Measurements from ENCODE around the gene C4orf46. TPM values are rescaled to one million over a fixed set of nuclear protein-coding genes. Genes with fewer than 3 reads are reported as not detected.

C4orf46 gene

DNA sequence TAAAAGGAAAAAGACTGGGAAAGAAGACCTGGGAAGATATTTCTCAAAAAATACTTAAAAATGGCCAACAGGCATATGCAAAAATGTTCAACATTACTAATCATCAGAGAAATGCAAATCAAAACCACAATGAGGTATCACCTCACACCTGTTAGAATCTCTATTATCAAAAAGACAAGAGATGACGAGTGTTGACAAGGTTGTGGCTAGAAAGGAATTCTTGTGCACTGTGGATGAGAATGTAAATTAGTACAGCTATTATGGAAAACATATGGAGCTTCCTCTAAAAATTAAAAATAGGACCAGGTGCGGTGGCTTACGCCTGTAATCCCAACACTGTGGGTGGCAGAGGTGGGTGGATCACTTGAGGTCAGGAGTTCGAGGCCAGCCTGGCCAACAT, 50.0 kb downstream of the C4orf46 start:
- Histone ChIP-seq H3K14ac (ENCODE audit: low read length in 2 of 2) (no peak overlapping the region), H2BK15ac (ENCODE audit: low read depth, poor library complexity, severe bottlenecking) (no peak overlapping the region), H3K27me3 (ENCODE audit: control insufficient read depth in 1 of 2, insufficient read depth in 1 of 2, low read length in 2 of 2) (no peaks in the 10 kb centered on the region), H3K79me1 (replicated peaks; ENCODE audit: low read length, poor library complexity, severe bottlenecking) (no peaks in the 10 kb centered on the region), H2BK5ac (ENCODE audit: low read depth, low read length, poor library complexity, severe bottlenecking) (no peak overlapping the region), H2BK120ac (ENCODE audit: low read depth, low read length) (no peak overlapping the region), H3K27ac (ENCODE audit: low read length, poor library complexity, severe bottlenecking) (no peak overlapping the region), H4K91ac (ENCODE audit: low read length) (no peak overlapping the region), H2AK5ac (ENCODE audit: low read length, severe bottlenecking) (no peak overlapping the region), H3K4me1 (ENCODE audit: control insufficient read depth, insufficient read depth, low read depth, low read length) (no peaks in the 10 kb centered on the region), H3K18ac (ENCODE audit: low read depth in 1 of 2, low read length in 2 of 2) (no peak overlapping the region), H3K4ac (ENCODE audit: low read depth in 1 of 2, low read length in 2 of 2) (no peak overlapping the region), H3K4me3 (ENCODE audit: insufficient read depth in 1 of 2, low read depth in 1 of 2, low read length in 2 of 2) (no peak overlapping the region), H3K4me2 (ENCODE audit: low read length, poor library complexity, severe bottlenecking) (no peak overlapping the region), H4K8ac (ENCODE audit: low read length) (no peak overlapping the region), H3K36me3 (ENCODE audit: control insufficient read depth in 1 of 2, insufficient read depth in 2 of 2, low read depth in 1 of 2, low read length in 2 of 2) (no peaks in the 10 kb centered on the region), H3K9ac (ENCODE audit: low read length) (no peak overlapping the region), H3K9me3 (ENCODE audit: control insufficient read depth, low read length) (no peaks in the 10 kb centered on the region), H2BK12ac (ENCODE audit: low read length in 2 of 2) (no peak overlapping the region), H2AFZ (ENCODE audit: low read depth, low read length) (no peak overlapping the region), H3K23ac (ENCODE audit: low read length in 2 of 2) (no peak overlapping the region)
- 81% methylated on average over 4 of the region's 4 CpGs for WGBS
- no peak for DNase-seq

DNA sequence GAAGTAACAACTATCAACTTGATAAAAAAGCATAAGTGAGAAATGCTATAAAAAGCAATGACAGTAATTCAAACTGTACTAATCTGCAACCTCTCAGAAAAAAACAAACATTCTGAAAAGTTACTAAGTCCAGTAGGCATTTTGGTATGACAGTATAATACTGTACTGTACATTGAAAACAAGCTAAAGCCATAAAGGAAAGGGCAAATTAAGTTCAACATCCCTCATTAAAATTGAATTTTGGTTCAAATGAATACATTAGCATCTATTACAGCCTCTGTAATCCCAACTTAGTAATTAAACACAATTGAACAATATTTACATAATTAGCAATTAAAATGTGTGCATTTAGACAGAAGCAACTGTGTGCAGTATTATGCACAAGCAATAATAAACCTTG, 53.7 kb downstream of the C4orf46 start:
- H3K27me3 ChIP-seq (ENCODE audit: control insufficient read depth in 1 of 2, insufficient read depth in 1 of 2, low read length in 2 of 2) = no peaks in the 10 kb centered on the region
- no peak overlapping the region for H3K14ac ChIP-seq (ENCODE audit: low read length in 2 of 2)
- no peak overlapping the region for H2AK5ac ChIP-seq (ENCODE audit: low read length, severe bottlenecking)
- H3K18ac ChIP-seq (ENCODE audit: low read depth in 1 of 2, low read length in 2 of 2) = no peak overlapping the region
- no peak overlapping the region for H3K23ac ChIP-seq (ENCODE audit: low read length in 2 of 2)
- H3K4me1 ChIP-seq (ENCODE audit: control insufficient read depth, insufficient read depth, low read depth, low read length) = no peaks in the 10 kb centered on the region
- H3K9me3 ChIP-seq (ENCODE audit: control insufficient read depth, low read length) = peaks cover 9% of the 10 kb centered on the region
- no peak overlapping the region for H4K91ac ChIP-seq (ENCODE audit: low read length)
- no peak overlapping the region for H4K8ac ChIP-seq (ENCODE audit: low read length)
- H2AFZ ChIP-seq (ENCODE audit: low read depth, low read length) = no peak overlapping the region
- no peak overlapping the region for H3K9ac ChIP-seq (ENCODE audit: low read length)
- H3K4ac ChIP-seq (ENCODE audit: low read depth in 1 of 2, low read length in 2 of 2) = no peak overlapping the region
- H3K4me2 ChIP-seq (ENCODE audit: low read length, poor library complexity, severe bottlenecking) = no peak overlapping the region
- no peak overlapping the region for H3K4me3 ChIP-seq (ENCODE audit: insufficient read depth in 1 of 2, low read depth in 1 of 2, low read length in 2 of 2)
- H3K79me1 ChIP-seq (replicated peaks; ENCODE audit: low read length, poor library complexity, severe bottlenecking) = no peaks in the 10 kb centered on the region
- H3K36me3 ChIP-seq (ENCODE audit: control insufficient read depth in 1 of 2, insufficient read depth in 2 of 2, low read depth in 1 of 2, low read length in 2 of 2) = no peaks in the 10 kb centered on the region
- no peak overlapping the region for H2BK15ac ChIP-seq (ENCODE audit: low read depth, poor library complexity, severe bottlenecking)
- H3K27ac ChIP-seq (ENCODE audit: low read length, poor library complexity, severe bottlenecking) = no peak overlapping the region
- no peak overlapping the region for H2BK12ac ChIP-seq (ENCODE audit: low read length in 2 of 2)
- H2BK120ac ChIP-seq (ENCODE audit: low read depth, low read length) = no peak overlapping the region
- no peak overlapping the region for H2BK5ac ChIP-seq (ENCODE audit: low read depth, low read length, poor library complexity, severe bottlenecking)
- DNase-seq = no peak

Small RNAs within 50 kb of the gene (small RNA-seq; reads per million reads assigned to genes)
- not detected for gene RF00012 (ENCODE audit: low read depth)

All from mesenchymal stem cell (in vitro differentiated cells and primary cell).